ENCODE data around the gene VEZT.
"Not testable (repeated sequence)": the region's sequence is repeated elsewhere in the genome, so short reads cannot be mapped to it uniquely, and the experiment has no call there.

DNA sequence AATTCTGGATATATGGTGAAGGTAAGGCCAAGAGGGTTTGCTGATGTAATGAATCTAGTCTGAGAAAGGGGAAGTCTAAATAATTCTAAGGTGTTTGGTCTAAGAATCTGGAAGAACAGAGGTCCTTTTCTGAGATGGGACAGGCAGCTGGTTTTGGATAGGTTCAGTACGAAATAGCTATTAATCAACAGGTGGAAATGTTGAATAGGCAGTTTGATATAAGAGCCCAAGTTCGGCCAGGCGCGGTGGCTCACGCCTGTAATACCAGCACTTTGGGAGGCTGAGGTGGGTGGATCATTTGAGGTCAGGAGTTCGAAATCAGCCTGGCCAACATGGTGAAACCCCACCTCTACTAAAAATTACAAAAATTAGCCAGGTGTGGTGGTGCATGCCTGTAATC is 97.1 kb downstream of the VEZT start:
- TF ChIP-seq, protein P1, sequence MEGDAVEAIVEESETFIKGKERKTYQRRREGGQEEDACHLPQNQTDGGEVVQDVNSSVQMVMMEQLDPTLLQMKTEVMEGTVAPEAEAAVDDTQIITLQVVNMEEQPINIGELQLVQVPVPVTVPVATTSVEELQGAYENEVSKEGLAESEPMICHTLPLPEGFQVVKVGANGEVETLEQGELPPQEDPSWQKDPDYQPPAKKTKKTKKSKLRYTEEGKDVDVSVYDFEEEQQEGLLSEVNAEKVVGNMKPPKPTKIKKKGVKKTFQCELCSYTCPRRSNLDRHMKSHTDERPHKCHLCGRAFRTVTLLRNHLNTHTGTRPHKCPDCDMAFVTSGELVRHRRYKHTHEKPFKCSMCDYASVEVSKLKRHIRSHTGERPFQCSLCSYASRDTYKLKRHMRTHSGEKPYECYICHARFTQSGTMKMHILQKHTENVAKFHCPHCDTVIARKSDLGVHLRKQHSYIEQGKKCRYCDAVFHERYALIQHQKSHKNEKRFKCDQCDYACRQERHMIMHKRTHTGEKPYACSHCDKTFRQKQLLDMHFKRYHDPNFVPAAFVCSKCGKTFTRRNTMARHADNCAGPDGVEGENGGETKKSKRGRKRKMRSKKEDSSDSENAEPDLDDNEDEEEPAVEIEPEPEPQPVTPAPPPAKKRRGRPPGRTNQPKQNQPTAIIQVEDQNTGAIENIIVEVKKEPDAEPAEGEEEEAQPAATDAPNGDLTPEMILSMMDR (IDR thresholded peaks at IDR 0.05; ENCODE audit: borderline replicate concordance, extremely low read depth, low read length, poor library complexity, severe bottlenecking): not testable (repeated sequence)
- not testable (repeated sequence) for TF ChIP-seq EZH2 (IDR thresholded peaks at IDR 0.05; ENCODE audit: borderline replicate concordance, low read depth, low read length, severe bottlenecking)
